Measurements from ENCODE around the gene P2RX7. TPM values are rescaled to one million over a fixed set of nuclear protein-coding genes. Genes with fewer than 3 reads are reported as not detected.

P2RX7 gene
- 0.12 and 0.27 TPM in 2 replicates for total RNA-seq
- long read RNA-seq, result 0 reads

GRCh38 chr12:121132601-121133481 is at the start of gene P2RX7:
Gene P2RX7, plus strand, starts transcription at chr12:121132876. Its CDS starts 95 bp downstream, at chr12:121132971.
- no peak for DNase-seq (ENCODE audit: low read depth, low spot score)
- peaks cover 6% of the 10 kb centered on the region for H3K27me3 Mint-ChIP-seq (ENCODE audit: low read depth)
- peaks cover 17% of the 10 kb centered on the region for H3K4me1 Mint-ChIP-seq
- H3K27ac Mint-ChIP-seq (ENCODE audit: unreplicated experiment), result no peak within 1 kb of the TSS
- no peaks in the 10 kb centered on the region for H3K9me3 Mint-ChIP-seq
- TF ChIP-seq, protein P1, sequence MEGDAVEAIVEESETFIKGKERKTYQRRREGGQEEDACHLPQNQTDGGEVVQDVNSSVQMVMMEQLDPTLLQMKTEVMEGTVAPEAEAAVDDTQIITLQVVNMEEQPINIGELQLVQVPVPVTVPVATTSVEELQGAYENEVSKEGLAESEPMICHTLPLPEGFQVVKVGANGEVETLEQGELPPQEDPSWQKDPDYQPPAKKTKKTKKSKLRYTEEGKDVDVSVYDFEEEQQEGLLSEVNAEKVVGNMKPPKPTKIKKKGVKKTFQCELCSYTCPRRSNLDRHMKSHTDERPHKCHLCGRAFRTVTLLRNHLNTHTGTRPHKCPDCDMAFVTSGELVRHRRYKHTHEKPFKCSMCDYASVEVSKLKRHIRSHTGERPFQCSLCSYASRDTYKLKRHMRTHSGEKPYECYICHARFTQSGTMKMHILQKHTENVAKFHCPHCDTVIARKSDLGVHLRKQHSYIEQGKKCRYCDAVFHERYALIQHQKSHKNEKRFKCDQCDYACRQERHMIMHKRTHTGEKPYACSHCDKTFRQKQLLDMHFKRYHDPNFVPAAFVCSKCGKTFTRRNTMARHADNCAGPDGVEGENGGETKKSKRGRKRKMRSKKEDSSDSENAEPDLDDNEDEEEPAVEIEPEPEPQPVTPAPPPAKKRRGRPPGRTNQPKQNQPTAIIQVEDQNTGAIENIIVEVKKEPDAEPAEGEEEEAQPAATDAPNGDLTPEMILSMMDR (conservative IDR thresholded peaks at IDR 0.05), result no peak
- H3K36me3 Mint-ChIP-seq (ENCODE audit: low read depth), result no peaks in the 10 kb centered on the region
- no peak within 1 kb of the TSS for H3K4me3 Mint-ChIP-seq

- Mint-ChIP-seq H3K27ac (ENCODE audit: unreplicated experiment) (no peak overlapping the region), H3K4me3 (no peak overlapping the region), H3K36me3 (ENCODE audit: low read depth) (no peaks in the 10 kb centered on the region), H3K4me1 (no peaks in the 10 kb centered on the region), H3K27me3 (ENCODE audit: low read depth) (no peaks in the 10 kb centered on the region), H3K9me3 (no peaks in the 10 kb centered on the region)
- TF ChIP-seq, protein P1 (conservative IDR thresholded peaks at IDR 0.05), result no peak
- DNase-seq (ENCODE audit: low read depth, low spot score), result no peak
Measured at GRCh38 chr12:121084229-121084628, 48.4 kb upstream of the P2RX7 start.

DNA sequence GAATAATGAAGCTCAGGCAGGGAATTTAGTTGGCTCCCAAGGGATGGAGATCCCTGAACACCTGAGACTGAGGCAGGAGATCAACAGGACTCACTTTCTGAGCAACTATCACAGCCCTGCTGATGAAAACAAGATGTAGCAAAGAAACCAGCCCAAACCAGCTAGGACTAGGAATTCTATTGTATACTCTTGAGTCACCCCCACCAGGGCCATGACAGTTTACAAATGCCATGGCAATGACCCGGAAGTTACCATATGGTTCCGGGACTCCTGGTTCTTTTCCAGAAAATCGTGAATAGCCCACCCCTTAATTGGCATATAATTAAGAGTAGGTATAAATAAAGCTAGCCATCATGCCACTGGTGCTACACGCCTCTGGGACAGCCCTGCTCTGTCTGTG is 47.6 kb upstream of the P2RX7 start:
- TF ChIP-seq, protein P1 (conservative IDR thresholded peaks at IDR 0.05), result no peak
- no peaks in the 10 kb centered on the region for H3K27me3 Mint-ChIP-seq (ENCODE audit: low read depth)
- H3K9me3 Mint-ChIP-seq, result no peaks in the 10 kb centered on the region
- H3K36me3 Mint-ChIP-seq (ENCODE audit: low read depth), result no peaks in the 10 kb centered on the region
- no peaks in the 10 kb centered on the region for H3K4me1 Mint-ChIP-seq
- H3K4me3 Mint-ChIP-seq, result no peak overlapping the region
- no peak overlapping the region for H3K27ac Mint-ChIP-seq (ENCODE audit: unreplicated experiment)
- DNase-seq (ENCODE audit: low read depth, low spot score), result no peak

DNA sequence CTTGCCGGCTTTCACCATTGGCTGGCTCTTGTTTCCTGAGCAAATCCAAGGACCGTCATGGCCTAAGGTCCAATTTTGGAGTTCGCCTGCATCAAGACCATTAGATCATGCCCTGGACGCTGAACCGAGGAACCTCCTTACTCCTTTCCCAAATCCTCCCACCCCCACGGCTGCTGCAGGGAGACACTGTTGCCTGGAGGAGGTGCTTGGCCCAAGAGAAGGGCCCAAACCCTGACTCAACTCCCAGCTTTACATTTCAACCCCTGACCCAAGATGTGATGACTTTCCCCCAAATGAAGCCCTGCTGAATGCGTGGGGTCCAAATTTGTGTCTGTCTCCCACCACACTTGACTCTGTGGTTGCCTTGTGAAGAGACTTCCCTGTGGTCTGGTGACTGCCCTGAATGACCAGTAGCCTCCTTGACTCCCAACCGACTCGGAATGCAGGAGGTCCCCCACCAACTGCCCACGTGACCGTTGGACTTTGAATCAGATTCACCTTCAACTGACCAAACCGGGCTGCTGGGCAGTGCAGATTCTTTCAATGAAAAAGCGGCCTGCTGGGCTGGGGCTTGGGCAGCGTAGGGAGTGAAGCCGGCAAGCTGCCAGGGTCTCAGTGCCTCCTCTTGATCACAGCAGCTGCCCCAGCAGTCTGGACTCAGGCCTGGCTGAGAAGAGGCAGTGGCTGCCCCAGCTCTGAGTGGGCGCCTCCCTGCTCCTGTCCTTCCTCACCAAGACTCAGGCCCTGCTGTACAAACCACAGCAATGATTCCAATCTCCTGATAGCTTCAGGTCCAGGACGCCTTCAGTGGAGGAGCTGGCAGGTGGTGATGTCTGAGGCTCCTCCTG is 46.9 kb upstream of the P2RX7 start:
- TF ChIP-seq, protein P1 (conservative IDR thresholded peaks at IDR 0.05), result no peak
- Mint-ChIP-seq H3K4me3 (no peak overlapping the region), H3K27me3 (ENCODE audit: low read depth) (no peaks in the 10 kb centered on the region), H3K27ac (ENCODE audit: unreplicated experiment) (no peak overlapping the region), H3K36me3 (ENCODE audit: low read depth) (no peaks in the 10 kb centered on the region), H3K4me1 (no peaks in the 10 kb centered on the region), H3K9me3 (no peaks in the 10 kb centered on the region)
- no peak for DNase-seq (ENCODE audit: low read depth, low spot score)

DNA sequence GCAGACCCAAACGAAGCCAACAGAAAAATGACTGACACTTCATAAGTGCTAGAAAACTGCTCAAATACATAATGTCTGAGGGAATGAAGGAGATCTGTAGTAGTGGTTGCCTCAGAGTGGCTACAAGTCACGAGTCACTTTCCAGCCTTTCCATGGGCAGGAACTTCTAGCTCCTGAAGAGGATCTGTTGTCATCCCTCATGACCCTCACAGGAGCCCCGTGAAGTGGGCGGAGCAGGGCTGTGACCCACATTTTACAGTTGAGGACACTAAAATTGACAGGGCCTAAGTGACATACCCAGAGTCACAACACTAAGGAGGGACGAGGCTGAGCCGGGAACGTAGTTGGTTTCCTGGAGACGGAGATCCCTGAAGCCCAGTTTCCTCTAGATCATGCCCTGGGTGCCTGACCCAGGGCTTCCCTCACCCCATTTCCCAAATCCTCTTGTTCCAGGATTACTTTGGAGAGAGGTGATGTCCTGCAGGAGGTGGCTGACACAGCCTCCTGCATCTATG is 45.8 kb upstream of the P2RX7 start:
- no peaks in the 10 kb centered on the region for H3K27me3 Mint-ChIP-seq (ENCODE audit: low read depth)
- H3K4me3 Mint-ChIP-seq, result no peak overlapping the region
- TF ChIP-seq, protein P1 (conservative IDR thresholded peaks at IDR 0.05), result no peak
- DNase-seq (ENCODE audit: low read depth, low spot score), result no peak
- H3K27ac Mint-ChIP-seq (ENCODE audit: unreplicated experiment), result no peak overlapping the region
- H3K4me1 Mint-ChIP-seq, result peaks cover 7% of the 10 kb centered on the region
- H3K9me3 Mint-ChIP-seq, result no peaks in the 10 kb centered on the region
- H3K36me3 Mint-ChIP-seq (ENCODE audit: low read depth), result no peaks in the 10 kb centered on the region

Measured in neural crest cell (in vitro differentiated cells).